CD4-positive, alpha-beta T cell treated with Interleukin-15 for 1 hour (primary cell): ENCODE measurements around the gene ITGB2.

Experiments used
- DNase-seq: peaks from one replicate; pipeline ENCODE4 v3.0.0-alpha.2; 2020

ITGB2 gene

GRCh38 chr21:44894687-44895302 is 25.9 kb downstream of the ITGB2 start:
- DNase-seq = no peak

DNA sequence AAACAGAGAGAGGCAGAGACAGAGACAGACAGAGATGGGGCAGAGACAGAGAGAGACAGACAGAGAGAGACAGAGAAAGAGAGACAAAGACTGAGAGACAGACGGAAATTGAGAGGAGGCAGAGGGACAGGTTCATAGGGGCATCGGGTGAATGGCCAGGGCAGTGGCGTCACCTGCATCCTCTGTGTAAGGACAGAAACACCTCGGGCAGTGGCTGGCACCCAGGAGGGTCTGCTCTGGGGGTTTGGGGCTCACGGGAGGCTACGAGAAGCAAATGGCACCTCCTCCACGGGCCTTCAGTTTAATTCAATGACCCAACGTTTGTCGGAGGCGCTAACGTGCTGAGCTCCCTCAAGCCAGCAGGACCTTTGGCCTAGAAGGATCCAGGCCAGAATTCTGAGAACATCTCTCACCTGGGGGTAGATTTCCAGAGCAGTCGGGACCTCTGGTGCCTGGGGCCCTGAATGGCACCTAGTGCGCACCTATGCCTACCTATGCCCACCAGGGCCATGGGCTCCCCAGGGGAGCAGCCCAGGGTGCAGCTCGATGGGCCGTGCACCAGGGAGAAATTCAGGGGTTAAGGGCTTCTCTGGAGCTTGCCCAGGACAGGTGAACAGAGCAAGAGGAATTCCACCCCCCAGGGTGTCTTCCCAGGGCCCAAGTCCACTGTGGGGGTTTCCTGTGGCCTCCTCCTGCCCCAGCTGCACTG is 26.6 kb downstream of the ITGB2 start:
- no peak for DNase-seq

DNA sequence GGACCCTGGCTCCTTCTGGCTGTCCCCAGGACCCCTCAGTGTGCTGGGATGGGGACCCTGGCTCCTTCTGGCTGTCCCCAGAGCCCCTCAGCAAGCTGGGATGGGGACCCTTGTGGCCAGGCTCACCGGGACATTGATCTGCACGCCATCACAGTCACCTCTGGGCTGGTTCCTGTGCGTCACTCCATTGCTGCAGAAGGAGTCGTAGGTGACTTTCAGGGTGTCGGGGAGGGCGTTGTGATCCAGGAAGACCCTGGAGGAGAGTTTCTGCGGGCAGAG is 27.5 kb downstream of the ITGB2 start:
- no peak for DNase-seq

- DNase-seq = peak; percentile 73
Observed at GRCh38 chr21:44892536-44893277, 28.0 kb downstream of the ITGB2 start.

DNA sequence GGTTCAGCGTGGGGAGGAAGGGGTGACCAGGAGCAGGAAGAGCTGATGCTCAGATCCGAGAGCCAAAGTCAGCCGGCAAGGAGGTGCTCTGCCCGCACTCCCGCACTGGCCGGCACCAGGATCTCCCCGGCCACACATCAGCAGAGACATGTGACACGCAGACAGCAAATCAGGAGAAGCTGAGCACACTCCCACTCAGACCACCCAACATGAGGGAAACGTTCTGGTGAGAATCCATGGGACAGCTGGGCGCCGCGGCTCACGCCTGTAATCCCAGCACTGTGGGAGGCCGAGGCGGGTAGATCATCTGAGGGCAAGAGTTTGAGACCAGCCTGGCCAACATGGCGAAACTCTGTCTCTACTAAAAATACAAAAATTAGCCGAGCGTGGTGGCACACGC is 28.6 kb downstream of the ITGB2 start:
- DNase-seq = no peak

DNA sequence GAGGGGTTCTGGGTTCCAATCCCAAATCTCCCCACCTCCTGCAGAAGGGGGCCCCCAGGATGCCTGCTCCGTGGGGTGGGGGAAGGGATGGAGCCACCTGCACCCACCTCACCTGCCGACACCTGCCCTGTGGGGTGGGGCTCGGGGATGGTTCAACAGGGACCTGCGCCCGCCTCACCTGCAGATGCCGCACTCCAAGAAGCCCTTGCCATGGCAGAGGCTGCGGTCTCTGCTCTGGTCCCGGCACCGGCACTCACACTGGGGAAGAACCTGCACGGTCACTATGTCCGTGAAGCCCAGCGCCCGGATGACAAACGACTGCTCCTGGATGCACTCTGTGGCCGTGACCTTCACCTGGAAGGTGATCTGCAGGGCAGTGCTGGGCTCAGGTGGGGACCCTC is 29.1 kb downstream of the ITGB2 start:
- no peak for DNase-seq

DNA sequence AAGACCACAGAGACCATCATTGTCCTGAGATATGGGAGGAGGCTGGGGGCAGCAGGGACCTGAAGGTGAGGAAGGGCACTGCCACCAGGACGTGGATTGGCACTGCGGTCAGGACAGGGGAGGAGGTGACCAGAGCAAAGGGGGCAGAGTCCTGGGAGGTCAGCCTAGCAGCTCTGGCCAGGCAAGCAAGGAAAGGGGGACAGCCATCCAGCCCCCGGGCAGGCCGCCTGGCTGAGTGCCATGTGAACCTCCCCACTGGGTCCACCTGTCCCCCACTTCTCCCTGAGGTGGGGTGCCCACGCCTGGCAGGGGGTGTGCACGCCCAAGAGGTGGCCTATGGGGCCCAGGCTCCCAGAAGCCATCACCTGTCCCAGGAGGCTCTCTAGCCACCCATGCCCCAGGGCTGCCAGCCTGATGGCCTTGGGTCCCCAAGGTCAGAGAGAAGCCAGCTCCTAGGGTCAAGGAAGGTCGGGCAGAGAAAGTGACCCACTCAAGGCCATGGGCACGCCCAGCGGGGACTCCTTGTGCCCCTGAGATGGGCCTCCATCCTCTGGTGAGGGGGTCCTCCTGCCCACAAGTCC is 29.6 kb downstream of the ITGB2 start:
- DNase-seq = no peak

DNA sequence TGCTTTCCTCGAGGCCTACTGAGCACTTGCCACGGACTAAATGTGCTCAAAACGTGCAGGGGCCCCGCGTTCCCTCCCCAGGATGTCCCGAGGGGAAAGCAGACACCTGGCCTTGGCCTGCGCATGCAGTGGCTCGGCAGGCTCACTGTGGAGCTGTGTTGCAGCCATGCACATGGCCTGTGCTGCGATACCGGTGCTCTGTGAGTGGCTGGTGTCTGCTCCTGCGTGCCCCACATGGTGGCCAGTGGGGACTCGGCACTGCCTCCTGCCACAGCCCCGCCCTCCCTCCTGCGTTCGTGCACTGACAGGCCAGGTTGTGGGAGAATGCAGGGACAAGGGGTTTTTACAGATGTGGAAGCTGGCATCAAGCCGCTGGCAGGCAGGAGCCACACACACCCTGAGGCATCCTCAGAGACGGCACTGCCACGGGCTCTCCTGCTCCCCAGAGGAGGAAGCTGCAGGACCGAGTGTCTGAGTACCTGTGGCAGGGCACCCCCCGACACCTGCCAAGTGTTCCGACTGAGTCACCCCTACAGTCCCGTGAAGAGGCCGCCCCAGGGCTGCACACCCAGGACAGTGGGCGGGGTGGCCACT is 30.3 kb downstream of the ITGB2 start:
- DNase-seq = no peak

- no peak for DNase-seq
Observed at GRCh38 chr21:44889625-44890337, 30.9 kb downstream of the ITGB2 start.

- no peak for DNase-seq
Observed at GRCh38 chr21:44888581-44889550, 31.8 kb downstream of the ITGB2 start.

DNA sequence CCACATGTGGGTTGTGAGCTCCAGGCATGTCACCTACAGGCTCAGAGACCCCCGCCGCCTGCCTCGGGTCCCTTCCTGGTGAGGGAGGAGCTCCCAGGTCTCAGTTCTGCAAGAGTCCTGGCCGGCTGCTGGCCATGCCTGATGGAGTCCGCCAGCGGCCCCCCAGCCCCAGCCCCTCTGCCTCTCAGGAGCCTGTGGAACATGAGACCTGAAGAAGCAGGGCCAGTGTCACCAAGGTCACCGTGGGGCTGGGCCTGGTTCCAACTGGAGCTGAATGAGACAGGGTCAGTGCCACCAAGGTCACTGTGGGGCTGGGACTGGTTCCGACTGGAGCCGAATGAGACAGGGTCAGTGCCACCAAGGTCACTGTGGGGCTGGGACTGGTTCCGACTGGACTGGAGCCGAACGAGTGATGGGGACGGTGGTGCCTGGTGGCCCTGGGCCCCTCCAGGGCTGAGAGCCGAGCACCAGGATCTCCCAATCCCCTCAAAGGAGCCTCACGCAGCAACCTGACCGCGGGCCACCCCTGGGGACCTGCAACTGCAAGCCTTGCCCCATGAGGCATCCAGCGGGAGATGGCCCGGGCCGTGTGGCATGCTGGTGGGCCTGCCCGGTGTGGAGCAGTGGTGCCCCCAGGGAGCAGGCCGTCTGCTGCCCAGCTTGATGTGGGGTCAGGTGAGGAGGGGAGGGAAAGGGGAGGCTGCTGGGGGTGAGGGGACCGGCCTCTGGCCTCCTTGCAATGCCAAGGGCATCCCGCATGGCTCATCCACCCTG is 32.7 kb downstream of the ITGB2 start:
- no peak for DNase-seq

- no peak for DNase-seq
Observed at GRCh38 chr21:44887126-44887806, 33.4 kb downstream of the ITGB2 start.

DNA sequence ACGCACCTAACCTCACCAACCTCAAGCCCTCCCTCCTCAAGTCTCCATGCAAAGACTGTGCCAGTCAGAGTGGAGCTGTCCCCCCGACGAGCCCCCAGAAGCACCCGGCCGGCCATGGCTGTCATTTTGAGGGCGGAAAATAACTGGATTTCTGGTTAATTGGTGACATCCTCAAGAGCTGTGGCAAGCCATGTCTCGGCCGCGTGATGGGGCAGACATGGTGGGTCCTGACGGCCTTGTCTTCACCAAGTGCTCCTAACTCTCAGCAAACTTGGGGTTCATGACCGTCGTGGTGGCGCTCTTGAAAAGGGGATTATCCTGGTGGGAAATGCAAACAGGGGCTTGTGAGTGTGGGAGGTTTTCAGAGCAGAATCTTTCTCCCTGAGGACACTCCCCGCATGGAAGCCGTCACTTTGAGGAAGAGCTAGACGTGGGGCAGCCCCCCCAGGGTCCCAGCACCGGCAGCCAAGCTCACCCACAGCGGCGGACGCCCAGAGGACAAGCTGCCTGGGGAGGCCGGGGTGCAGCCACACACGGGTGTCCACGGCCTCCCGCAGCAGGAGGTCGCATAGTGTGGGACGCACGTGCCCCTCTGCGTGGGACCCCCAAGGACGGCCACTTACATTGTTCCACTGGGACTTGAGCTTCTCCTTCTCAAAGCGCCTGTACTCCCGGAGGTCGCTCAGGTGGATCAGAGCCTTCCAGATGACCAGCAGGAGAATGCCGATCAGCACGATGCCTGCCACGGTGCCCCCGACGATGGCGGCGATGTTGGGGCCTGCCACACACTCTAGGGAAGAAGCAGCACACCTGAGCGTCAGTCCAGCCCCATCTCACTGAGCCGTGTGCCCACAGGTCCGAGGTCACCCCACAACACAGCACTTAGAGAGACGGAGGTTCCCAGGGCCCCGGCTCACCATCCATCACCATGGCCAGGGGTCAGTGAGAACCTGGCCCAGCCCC is 34.3 kb downstream of the ITGB2 start:
- DNase-seq = no peak

DNA sequence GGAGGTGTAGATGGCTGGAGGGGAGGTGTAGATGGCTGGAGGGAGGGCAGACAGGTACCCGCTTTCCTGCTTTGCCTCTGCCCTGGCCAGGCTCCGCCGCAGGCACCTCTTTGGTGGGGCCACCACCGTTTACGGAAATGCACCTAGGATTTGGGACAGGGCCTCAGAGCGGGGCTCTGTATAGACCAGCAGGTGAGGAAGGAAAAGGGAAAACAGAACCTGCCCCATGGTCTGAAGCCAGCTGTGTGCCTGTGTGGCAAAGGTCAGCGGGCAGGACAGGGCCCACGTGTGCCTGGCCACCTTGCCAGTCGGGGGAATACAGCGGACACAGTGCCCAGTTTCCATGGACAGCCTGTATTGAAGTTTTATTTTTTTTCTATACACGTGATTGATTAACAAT is 35.1 kb downstream of the ITGB2 start:
- no peak for DNase-seq

DNA sequence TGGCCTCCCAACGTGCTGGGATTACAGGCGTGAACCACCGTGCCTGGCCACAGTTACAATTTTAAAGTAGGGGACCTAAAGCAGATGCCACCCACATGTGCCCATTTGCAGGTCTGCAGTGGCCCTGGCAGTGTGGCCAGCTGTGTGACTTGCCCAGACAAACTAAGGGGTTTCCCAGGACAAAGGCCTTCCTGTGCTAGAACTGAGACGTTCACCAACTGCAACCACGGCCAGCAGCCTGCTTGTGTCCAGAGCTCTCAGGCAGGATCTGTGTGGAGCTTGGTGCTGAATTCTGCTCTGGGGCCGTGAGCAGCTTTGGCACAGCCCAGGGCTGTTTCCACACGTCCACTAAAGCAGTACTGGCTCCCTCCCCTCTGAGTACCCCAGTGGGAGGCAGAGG is 36.6 kb downstream of the ITGB2 start:
- DNase-seq = no peak

DNA sequence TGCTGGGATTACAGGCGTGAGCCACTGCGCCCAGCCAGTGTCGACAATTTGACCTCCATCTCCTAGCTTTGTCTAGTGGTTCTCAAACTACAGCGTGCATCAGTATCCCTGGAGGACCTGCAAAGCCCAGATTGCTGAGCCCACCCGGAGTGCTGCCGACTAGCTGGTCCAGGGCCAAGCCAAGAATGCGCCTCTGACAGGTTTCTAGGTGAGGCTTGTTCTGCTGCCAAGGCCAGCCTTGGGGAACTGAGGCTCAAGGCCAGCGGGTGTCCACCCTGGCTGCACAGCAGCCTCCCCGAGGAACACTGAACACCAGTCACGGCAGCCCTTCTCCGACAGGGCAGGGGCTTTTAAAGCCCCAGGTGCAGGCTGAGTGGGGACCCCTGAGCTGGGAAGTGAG is 37.4 kb downstream of the ITGB2 start:
- DNase-seq = no peak

DNA sequence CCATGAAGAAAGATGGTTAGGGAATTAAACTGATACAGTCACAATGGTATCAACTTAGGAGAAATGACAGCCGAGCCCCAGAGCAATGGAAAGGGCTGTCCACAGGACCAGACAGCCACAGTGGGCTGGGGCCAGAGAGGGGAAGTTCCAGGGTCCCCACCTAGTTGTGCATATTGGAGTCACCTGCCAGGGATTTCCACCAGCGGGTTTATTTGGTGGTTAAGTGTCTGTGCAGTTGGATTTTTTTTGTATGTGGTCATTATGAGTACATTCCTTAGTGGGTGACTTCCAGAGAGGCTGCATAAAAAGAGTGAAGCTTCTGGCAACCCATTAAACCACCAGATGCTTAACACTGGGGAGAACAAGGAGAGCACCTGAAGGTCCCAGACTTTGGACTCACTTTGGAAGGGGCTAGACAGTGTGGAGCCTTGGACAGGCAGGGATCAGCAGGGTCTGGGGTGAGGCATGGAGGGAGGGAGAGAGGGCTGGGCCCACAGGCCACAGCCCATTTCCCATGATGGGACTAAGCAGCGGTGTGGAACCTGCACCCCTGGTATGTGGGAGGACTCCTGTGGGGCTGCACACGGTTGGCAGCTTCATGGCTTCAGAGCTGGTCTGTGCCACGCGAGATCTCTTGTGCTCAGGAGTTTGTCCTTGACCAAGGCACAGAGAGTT is 39.4 kb downstream of the ITGB2 start:
- peak; percentile 54 for DNase-seq

DNA sequence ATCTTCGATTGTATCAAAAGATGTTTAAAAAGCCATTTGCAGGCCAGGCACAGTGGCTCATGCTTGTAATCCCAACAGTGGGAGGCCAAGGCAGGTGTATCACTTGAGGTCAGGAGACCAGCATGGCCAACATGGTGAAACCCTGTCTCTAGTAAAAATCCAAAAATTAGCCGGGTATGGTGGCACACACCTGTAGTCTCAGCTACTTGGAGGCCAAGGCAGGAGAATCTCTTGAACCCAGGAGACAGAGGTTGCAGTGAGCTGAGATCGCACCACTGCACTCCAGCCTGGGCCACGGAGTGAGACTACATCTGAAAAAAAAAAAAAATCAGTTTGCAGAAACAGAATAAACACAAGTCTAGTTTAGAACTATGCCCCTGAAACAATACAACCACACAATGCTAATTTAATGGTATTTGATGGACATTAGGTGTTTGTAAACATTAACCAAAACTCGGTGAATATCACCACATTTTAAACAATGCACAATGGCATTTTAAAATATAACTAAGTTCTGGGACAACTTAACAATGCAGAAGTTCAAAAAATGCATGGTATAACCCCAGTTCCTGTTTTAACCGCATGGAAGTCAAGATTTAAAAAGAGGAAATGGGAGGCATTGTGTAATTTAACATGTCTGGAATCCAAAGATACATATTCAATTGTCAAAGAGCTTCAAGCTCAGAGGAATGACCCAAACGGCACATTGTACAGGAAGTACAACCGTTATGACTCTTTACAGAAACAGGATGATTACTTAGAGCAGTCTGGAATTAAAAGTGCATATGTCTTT is 40.1 kb downstream of the ITGB2 start:
- no peak for DNase-seq
